H1 (cell line): ENCODE results near the gene FRMD5. TPM values are rescaled to one million over a fixed set of nuclear protein-coding genes. Genes with fewer than 3 reads are reported as not detected.

Source experiments
- CHD1 ChIP-seq: IDR thresholded peaks from 2 replicates; pipeline ENCODE4 v1.6.1; 2012; ENCODE audit warnings: low read depth, low read length, improper control_type of control experiment
- JUN ChIP-seq: IDR thresholded peaks from 2 replicates; pipeline ENCODE4 v1.6.1; 2011; ENCODE audit warnings: low read depth, mild to moderate bottlenecking, improper control_type of control experiment, low read length
- KDM4A ChIP-seq: IDR thresholded peaks from one replicate; pipeline ENCODE4 v1.7.1; 2012; ENCODE audit warnings: low read depth, mild to moderate bottlenecking, moderate library complexity, low read length, inconsistent platforms; ENCODE audit not compliant: severe bottlenecking
- polyA plus RNA-seq, 7 experiments: library from polyadenylated mRNA; depleted of rRNA in 3 of 7; stranded (reverse) in 5 of 7; unstranded in 2 of 7; fragments of >200 nt in 5 of 7; fragments of 200-250 nt in 2 of 7; gene quantifications; 1 replicate in 5 of 7; 2 replicates in 1 of 7; 4 replicates in 1 of 7; pipeline versions ENCODE4 v1.2.1 to v1.2.3, GENCODE V29; 2011 to 2013; ENCODE audit warnings: missing spikeins in 2 of 7, mixed read lengths in 2 of 7
- total RNA-seq: library from RNA; stranded (reverse); fragmentation: NEBNext Ultra II Directional; extraction: Animal tissue kit (Norgen Biotek cat#: 25700); gene quantifications from 2 replicates; pipeline ENCODE4 v1.2.1, GENCODE V29; 2021

The FRMD5 gene
- total and polyA plus RNA-seq, 2 of the 8 experiments (the other 6 are each of a cell fraction or from before 2014, with no cell fraction given), result 10.1 to 12.6 TPM

GRCh38 chr15:44160796-44161195 is 34.3 kb downstream of the FRMD5 start (continued):
- TF ChIP-seq JUN (no peak), KDM4A (no peak), CHD1 (no peak)
- TF ChIP-seq, all 59 proteins: peak for 0
